ENCODE measurements around the gene MMP20.

The MMP20 gene

GRCh38 chr11:102590276-102591049, 34.7 kb downstream of the MMP20 start:
- no peak for DNase-seq

GRCh38 chr11:102589047-102589459, 36.1 kb downstream of the MMP20 start:
- DNase-seq: no peak

GRCh38 chr11:102587722-102588121, 37.4 kb downstream of the MMP20 start:
- no peak for DNase-seq

GRCh38 chr11:102583141-102583873, 41.8 kb downstream of the MMP20 start:
- DNase-seq: no peak

- DNase-seq: no peak
These were observed 43.0 kb downstream of the MMP20 start for GRCh38 chr11:102582140-102582539.

GRCh38 chr11:102581066-102581465, 44.1 kb downstream of the MMP20 start:
- DNase-seq: no peak

GRCh38 chr11:102580185-102580951, 44.8 kb downstream of the MMP20 start:
- DNase-seq: no peak

GRCh38 chr11:102577723-102578122, 47.4 kb downstream of the MMP20 start:
- DNase-seq: no peak

- no peak for DNase-seq
These were observed 48.0 kb downstream of the MMP20 start for GRCh38 chr11:102577182-102577581.

GRCh38 chr11:102576350-102576749, 48.8 kb downstream of the MMP20 start:
- DNase-seq: no peak

GRCh38 chr11:102575012-102575411, 50.1 kb downstream of the MMP20 start:
- no peak for DNase-seq

- no peak for DNase-seq
These were observed 51.3 kb downstream of the MMP20 start for GRCh38 chr11:102573851-102574250.

GRCh38 chr11:102572554-102573220, 52.4 kb downstream of the MMP20 start:
- DNase-seq: no peak

GRCh38 chr11:102568851-102569250, 56.3 kb downstream of the MMP20 start:
- no peak for DNase-seq

GRCh38 chr11:102566112-102566511, 59.0 kb downstream of the MMP20 start:
- no peak for DNase-seq

- DNase-seq: no peak
These were observed 61.0 kb downstream of the MMP20 start for GRCh38 chr11:102564110-102564509.

GRCh38 chr11:102561636-102562035, 63.5 kb downstream of the MMP20 start:
- no peak for DNase-seq

- DNase-seq: no peak
These were observed 64.5 kb downstream of the MMP20 start for GRCh38 chr11:102560555-102561011.

- DNase-seq: no peak
These were observed 65.3 kb downstream of the MMP20 start for GRCh38 chr11:102559839-102560238.

GRCh38 chr11:102555091-102555490, 70.0 kb downstream of the MMP20 start:
- no peak for DNase-seq

GRCh38 chr11:102553835-102554282, 71.3 kb downstream of the MMP20 start:
- DNase-seq: no peak

- DNase-seq: peak; percentile 69
These were observed 72.5 kb downstream of the MMP20 start for GRCh38 chr11:102552447-102553194.
